Measurements from ENCODE around the gene TBC1D25.

The TBC1D25 gene, protein sequence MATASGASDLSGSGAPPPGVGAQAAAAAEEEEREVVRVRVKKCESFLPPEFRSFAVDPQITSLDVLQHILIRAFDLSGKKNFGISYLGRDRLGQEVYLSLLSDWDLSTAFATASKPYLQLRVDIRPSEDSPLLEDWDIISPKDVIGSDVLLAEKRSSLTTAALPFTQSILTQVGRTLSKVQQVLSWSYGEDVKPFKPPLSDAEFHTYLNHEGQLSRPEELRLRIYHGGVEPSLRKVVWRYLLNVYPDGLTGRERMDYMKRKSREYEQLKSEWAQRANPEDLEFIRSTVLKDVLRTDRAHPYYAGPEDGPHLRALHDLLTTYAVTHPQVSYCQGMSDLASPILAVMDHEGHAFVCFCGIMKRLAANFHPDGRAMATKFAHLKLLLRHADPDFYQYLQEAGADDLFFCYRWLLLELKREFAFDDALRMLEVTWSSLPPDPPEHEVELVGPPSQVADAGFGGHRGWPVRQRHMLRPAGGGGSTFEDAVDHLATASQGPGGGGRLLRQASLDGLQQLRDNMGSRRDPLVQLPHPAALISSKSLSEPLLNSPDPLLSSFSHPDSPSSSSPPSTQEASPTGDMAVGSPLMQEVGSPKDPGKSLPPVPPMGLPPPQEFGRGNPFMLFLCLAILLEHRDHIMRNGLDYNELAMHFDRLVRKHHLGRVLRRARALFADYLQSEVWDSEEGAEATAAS

DNA sequence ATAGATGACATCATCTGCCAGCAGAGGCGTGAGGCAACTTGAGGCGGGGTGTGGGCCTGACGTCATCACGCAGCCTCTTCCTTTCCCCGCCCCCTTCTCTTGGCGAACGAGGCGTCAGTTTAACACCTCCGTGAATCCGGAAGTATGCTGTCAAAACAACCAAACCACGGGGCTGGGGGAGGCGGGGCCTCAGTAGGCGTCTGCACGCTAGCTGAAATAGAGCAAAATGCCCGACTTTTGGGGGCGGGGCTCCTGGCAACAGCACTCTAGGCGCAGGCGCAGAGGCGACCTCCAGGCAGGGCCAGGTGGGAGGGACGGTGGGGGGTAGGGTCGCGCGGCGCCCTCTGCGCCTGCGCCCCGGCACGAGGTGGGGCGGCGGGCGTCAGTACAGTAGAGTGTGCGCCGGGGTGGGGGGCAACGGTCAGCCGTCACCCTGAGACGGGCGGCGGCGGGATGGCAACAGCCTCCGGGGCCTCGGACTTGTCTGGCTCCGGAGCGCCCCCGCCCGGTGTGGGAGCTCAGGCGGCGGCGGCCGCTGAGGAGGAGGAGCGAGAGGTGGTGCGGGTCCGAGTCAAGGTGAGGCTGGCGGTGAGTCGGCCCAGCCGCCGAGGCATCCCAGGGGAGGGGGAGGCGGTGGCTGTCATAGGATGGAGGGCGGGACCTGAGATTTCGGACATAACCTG lies at the start of gene TBC1D25:
TSS of gene TBC1D25 (plus strand) at position 370 of the 683 bp plus-strand sequence. CDS start at position 454, 84 bp downstream.
- FAIRE-seq, result peak; percentile 96

DNA sequence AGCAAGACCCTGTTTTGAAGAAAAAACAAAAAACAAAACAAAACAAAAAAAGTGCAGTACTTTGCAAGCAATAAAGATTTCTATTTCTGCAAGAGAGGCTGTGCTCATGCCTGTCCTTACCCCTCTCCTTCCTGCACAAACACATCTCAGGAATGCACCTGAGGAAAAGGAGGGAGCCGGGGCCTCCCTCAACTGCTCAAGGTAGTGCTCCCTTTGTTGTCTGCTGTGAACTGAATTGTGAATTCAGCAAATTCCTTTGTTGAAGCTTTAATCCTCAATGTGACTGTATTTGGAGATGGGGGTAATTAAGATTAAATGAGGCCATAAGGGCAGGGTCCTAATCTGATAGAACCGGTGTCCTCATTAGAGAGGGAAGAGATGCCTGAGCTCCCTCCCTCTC lies 49.6 kb upstream of the TBC1D25 start:
- no peak for FAIRE-seq

DNA sequence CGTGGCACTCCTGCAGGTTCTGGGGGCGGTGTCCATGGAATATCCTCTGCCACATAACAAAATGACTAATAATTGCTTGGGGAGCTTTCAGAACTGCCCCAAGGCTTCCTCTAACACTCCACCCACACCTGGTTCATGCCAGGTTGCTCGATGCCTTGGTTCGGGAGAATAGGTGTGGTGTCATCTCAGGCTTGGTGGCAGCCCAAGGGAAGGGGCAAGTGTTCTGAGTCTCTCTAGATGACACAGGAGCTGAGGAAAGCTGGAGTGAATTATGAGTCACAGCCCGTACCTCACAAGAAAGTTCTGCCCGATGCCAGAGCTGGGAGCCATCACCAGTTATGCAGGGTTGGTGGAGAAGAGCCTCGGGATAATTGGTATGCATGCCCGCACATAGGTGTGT lies 48.9 kb upstream of the TBC1D25 start:
- no peak for FAIRE-seq

DNA sequence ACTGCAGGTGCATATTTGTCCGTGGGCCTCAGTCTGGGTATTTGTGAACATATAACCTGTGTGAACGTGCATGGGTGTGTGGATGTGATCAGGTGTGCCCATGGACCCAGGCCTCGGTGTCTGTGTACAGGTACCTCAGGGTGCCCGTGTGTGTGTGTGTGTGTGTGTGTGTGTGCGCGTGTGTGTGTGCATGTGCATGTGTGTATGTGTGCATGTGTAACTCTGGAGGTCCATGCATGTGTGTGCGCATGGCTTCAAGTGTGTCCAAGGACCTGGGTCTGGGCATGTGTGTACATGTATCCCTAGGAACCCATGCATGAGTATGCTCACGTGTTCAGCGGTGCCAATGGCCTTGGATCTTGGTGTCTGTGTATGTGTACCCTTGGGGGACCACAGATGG lies 47.7 kb upstream of the TBC1D25 start:
- FAIRE-seq, result no peak

DNA sequence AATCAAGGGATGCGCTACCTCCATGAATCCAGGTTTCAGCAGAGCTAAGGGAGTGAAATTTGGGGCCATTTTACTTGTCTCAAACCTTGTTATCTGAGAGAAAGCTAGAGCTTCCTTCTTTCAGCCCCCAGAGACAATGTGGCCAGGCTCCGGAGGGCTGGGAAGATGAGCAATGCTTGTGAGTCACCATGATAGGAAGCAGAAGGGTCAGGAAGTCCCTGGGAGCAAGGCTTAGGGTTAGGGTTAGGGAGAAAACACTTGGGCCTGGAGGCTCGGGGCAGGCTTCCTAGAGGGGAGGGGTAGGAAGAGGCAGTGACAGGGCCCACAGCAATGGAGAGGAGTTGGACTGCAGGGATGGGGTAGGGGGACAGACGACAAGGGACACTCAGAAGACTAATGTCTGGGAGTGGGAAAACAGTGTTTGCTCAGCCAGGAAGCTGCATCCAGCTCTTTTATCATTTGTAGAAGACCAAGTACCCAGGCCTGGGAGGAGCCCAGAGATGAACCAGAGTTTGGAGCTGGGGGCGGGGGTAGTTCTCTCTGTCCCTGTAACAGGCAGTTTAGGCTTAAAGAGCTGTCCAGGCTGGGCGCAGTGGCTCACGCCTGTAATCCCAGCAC lies 47.1 kb upstream of the TBC1D25 start:
- no peak for FAIRE-seq

DNA sequence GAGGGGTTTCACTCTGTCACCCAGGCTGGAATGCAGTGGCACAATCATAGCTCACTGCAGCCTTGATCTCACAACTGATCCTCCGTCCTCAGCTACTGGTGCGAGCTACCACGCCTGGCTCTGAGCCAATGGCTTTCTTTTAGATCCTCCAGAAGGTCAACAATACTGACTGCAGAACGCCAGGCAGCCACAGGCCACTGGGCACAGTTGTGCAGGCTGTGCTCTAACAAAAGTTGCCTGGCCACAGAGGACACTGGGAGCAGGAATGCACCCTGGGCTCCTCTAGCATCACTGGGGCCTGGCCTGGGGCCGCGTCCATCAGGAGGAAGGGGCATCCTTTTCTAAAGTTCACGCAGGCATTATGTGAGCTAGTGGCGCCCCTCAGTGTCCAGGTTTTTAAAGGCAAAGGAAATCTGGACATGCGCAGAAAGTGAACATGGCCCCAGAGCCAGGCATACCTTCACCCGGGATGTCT lies 45.6 kb upstream of the TBC1D25 start:
- no peak for FAIRE-seq

DNA sequence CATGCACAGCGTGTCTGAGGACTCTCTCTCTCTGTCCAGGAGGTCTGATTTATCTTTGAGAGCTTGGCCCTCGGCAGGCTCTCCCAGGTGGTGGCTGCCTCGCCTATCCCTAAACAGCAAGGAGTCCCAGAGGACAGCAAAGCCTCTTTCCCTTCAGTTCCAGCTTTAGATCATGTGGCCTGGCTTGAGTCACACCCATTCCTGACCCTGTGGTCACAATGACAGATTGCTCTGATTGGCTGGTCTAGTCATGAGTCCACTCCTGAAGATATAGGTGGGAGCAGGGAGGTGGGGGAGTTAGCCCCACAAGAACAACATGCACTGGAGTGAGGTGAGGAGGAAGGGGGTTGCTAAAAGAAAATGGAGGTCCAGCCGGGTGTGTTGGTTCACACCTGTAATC lies 42.9 kb upstream of the TBC1D25 start:
- FAIRE-seq, result no peak

DNA sequence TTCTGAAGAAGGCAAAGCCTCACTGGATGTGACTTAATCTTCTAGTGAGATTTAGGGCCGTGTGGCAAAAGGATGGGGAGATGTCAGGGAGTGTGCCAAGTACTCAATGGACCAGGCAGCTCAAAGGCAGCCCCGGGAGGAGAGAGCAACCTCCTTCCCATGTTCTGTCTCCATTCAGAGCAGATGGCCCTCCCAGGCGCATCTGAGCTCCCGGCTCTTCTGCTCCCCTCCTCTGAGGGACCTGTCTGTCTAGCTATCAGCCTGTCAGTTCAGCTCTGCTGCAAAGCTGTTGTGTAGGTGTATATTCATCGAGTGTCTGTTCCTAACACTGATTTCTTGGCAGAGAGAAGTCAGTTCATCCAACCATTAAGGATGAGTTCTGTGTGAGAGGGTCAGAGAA lies 41.6 kb upstream of the TBC1D25 start:
- FAIRE-seq, result no peak

DNA sequence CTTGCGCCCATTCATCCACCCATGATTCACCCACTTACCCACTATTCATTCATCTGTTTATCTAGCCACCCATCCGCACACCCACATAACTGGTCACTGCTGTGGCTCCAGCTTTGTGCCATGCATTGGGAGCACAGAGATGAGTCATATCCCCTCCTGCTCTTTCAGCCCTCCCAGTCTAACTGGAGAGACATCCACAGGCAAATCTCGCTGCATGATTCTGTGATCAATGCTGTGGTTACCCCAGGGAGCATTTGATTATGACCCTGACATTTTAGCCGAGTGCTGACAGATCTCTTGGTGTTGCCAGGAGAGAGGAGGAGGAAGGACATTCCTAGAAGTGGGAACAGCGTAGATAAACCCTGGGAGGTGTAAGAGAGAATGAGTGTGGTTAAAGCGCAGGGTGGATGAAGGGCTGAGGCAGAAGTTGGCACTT lies 41.1 kb upstream of the TBC1D25 start:
- no peak for FAIRE-seq

DNA sequence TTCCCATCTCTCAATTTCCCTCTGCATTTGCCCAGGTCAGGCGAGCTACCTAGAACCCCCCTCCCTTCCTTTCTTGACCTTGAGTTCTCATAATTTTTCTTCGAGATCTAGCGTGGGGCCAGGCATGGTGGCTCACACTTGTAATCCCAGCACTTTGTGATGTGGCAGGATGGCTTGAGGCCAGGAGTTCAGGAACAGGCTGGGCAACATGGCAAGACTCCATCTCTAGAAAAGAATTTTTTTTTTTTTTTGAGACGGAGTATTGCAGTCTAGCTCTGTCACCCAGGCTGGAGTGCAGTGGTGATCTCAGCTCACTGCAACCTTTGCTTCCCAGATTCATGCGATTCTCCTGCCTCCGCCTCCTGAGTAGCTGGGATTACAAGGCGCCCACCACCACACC lies 35.3 kb upstream of the TBC1D25 start:
- FAIRE-seq, result no peak

DNA sequence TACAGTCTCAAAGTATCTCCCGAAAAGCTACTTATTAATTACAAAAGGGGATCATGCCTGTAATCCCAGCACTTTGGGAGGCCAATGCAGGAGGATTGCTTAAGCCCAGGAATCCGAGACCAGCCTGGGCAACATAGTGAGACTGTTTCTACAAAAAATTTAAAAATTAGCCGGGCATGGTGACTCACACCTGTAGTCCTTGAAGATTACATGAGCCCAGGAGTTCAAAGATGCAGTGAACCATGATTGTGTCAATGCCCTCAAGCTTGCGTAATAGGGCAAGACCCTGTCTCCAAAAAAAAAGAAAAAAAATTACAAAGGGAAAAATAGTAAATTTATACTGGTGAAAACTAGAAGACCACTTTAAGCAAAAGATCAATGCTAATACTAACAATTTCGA lies 34.0 kb upstream of the TBC1D25 start:
- FAIRE-seq, result no peak

DNA sequence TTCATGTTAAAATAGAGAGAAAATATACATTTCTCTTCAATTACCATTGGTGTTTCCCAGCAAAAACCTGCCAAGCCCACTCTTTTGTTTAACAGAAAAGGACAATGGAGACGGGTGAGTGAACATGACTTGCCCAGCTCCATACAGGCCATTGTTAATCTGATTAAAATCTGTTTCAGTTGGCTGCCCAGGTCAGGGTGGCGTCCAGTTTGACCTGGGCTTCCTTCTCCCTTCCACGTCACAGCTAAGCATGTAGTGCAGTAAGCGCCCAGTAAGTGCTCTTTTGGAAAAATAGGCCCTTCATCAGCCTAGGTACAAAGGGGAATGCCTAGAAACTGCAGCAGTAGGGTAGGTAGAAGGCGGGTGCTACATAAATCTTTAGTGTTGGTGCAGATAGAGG lies 32.3 kb upstream of the TBC1D25 start:
- no peak for FAIRE-seq

DNA sequence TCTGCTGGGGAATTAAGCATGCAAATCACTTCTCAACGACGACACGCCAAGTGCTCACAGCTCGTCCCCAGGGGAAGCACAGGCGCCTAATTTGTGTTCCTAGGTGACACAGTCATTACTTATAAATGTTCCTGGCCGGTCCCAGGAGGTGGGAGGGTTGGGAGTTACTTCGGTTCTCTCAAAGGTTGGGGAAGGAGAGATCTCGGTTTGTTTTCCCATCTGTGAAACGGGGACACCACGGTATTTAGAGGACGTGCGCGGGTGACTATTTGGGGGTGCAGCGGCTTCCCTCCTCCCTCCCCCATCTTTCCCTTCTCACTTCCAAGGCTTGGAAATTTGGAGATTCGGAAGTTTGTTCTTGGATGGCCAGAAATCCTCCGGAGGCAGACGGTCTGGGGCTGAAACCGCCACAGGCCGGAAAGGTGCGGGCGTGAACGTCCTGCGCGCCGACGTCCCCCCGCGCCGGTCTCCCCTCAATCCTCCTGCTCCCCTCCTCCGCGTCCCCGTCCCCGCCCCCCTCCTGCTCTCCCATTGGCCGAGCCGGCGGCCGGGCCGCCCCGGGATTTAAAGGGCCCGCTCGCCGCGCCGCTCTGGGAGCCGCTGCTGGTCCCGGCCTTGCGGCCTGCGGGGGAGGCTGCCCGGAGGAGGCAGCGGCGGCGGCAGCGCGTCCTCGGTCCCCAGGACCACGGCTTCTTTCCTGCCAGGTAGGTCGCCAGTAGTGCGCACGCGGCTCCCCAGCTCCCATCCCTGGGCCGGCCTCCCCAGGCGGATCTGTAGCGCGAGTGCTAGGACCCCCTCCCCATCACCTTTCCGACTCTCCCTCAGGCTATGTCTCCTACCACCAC lies 30.9 kb upstream of the TBC1D25 start, which contains the start of gene PORCN:
TSS of gene PORCN (plus strand) at position 593 of the 845 bp plus-strand sequence. CDS start 829 bp downstream, outside the sequence.
- no peak for FAIRE-seq

DNA sequence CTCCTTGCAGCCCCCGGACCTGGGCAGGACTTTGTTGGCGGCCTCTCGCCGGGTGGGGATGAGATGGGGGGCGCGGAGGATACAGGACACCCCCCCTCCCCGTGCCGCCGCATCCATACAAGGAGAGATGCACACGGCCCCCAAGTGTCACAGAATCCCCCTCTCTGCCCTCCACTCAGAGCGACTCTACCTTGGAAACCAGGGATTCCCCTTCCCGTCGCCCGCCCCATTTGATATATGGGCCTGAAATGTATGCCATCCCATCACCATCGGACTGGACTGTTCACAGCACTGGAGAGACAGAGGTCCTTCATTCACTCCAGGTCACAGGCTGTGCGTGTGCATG lies 30.3 kb upstream of the TBC1D25 start:
- no peak for FAIRE-seq

DNA sequence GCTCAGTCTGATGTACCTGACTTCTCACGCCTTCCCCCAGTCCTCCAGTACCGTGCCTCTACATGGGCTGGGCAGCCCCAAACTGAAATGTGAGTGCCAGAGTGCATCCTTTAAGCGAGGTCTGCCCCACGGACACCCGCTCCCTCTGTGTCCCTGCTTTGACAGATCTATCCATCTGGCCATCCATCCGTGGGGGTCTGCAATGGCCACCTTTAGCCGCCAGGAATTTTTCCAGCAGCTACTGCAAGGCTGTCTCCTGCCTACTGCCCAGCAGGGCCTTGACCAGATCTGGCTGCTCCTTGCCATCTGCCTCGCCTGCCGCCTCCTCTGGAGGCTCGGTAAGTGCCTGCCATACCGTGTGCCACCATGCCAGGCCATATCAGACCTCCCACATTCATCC lies 29.9 kb upstream of the TBC1D25 start:
- no peak for FAIRE-seq

DNA sequence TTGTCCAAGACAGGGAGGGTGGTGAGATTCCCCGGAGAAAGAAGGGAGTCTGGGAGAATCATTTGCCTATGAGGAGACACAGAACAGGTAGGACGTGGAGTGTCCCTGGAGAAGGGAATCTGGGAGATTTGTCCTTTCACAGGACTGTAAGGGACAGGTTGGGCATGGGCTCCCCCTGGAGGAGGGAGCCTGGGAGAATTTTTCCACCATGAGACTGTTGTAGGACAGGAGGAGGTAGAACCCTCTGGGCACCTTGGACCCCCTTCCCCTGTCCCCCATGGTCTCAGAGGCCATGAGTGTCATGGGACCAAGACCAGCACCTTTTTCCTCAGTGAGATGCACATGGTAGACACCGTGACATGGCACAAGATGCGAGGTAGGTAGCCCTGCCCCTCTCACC lies 28.0 kb upstream of the TBC1D25 start:
- FAIRE-seq, result no peak

DNA sequence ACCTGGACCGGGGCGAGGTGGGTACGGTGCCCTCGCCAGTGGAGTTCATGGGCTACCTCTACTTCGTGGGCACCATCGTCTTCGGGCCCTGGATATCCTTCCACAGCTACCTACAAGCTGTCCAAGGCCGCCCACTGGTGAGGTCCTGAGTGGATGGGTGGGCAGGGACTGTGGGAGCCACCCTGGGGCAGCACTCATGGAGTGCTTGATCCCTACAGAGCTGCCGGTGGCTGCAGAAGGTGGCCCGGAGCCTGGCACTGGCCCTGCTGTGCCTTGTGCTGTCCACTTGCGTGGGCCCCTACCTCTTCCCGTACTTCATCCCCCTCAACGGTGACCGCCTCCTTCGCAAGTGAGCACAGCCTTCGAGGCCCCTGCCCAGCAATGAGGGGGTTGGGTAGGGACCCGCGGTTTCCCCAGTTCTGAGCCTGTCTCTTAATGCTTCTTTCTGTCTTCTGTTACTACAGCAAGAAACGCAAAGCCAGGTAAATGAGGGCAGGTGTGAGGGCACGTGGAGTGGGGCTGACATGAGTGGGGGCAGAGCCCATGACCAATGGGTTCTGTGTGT lies 27.1 kb upstream of the TBC1D25 start:
- FAIRE-seq, result no peak

DNA sequence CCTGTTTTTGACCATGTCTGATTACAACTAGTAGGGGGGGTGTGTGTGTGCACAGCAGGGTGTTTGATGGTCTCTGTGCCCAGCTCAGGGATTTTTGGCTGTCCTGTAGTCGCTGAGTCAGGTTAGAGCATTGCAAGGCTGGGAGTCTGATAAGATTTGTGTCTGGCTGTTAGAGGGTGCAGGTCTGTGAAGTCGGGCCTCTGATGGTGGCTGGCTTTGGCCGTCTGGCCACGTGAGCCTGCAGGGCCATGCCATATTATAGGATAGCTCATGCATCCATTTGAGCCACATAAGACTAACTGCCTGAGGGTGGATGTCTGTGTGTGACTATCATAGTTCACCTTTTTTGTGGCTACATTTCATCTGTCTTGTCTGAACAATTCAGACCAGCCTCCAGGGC lies 25.8 kb upstream of the TBC1D25 start:
- no peak for FAIRE-seq

DNA sequence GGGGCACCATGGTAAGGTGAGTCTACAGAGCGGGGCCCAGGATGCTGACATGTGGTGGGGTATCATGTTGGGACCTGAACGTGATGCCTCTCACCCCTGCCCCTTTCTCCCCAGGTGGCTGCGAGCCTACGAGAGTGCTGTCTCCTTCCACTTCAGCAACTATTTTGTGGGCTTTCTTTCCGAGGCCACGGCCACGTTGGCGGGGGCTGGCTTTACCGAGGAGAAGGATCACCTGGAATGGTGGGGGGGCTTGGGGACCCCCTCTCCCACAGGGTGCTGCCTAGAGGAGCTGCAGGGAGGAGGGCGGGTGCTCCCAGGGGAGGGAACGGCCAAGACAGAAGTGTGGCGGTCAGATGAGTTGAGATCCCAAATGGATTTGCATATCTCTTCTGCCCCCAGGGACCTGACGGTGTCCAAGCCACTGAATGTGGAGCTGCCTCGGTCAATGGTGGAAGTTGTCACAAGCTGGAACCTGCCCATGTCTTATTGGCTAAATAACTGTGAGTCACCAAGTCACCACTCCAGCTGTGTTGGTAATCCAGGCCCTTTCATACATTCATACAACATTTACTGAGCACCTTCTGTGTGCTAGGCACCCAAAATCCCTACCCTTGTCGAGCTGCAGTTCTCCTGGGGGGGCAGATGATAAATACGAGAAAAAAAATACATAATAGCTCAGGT lies 25.2 kb upstream of the TBC1D25 start:
- no peak for FAIRE-seq

DNA sequence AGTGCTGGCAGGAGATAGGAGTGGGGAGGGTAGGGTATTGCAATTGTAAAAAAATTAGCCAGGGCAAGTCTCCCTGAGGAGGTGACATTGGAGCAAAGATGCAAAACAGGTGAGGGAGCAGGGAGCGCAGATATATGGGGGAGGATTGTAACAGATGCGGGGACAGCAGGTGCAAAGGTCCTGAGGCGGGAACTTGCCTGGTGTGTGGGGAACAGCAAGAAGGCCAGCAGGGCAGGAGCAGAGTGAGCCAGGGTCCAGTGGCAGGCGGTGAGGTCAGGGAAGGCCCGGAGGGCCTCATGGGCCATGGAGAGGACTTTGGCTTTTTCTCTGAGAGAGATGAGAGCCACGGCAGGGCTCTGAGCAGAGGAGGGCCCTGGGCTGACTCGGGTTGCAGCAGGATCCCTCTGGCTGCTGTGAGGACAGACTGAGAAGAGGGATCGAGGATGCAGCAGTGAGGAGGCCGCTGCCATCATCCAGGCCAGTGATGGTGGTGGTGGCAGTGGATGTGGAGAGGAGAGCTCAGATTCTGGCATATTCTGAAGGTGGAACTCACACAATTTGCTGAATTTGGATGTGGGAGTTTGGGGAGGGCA lies 24.6 kb upstream of the TBC1D25 start:
- FAIRE-seq, result no peak

DNA sequence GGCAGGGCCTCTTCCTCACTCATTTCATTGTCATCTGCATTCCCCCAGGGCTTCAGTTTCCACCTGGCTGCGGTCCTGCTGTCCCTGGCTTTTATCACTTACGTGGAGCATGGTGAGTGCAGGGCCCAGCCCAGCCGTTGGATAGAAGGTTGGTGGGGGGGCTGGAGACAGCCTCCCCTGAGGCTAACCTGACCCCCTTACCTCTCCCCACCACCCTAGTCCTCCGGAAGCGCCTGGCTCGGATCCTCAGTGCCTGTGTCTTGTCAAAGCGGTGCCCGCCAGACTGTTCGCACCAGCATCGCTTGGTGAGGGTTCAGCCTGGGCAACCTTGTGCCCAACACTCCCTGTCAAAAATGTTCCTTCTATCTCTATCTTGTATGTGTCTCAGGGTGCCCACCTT lies 23.7 kb upstream of the TBC1D25 start:
- FAIRE-seq, result no peak

Measured in G401.6 (cell line).